OCI-LY3 (cell line): Measurements from ENCODE around the gene TNKS2.
"Not testable (repeated sequence)": the region's sequence is repeated elsewhere in the genome, so short reads cannot be mapped to it uniquely, and the experiment has no call there.

Experiments
- H2AFZ ChIP-seq: fragments of 200-600, 300-600 bp; shearing (Covaris generic); 2 replicates; pipeline ENCODE4 v1.6.0; 2014; ENCODE audit warnings: antibody characterized with exemption, low read depth, low read length
- H3K27ac ChIP-seq: fragments of 200-600, 300-600 bp; sonication (generic); 2 replicates; pipeline ENCODE4 v1.5.1; 2014; ENCODE audit warnings: mild to moderate bottlenecking, low read length, moderate library complexity, mixed read lengths
- H3K27me3 ChIP-seq: fragments of 200-600, 300-600 bp; sonication (generic); 2 replicates; pipeline ENCODE4 v1.6.1; 2014; ENCODE audit warnings: low read depth, low read length, mixed read lengths
- H3K36me3 ChIP-seq: fragments of 200-600, 300-600 bp; sonication (generic); replicated peaks from 2 replicates; pipeline ENCODE3; 2014; ENCODE audit warnings: low read depth, low read length, mixed read lengths
- H3K4me1 ChIP-seq: fragments of 300-600, 200-600 bp; sonication (generic); 2 replicates; pipeline ENCODE4 v1.6.1; 2014; ENCODE audit warnings: low read length, mixed read lengths
- H3K4me2 ChIP-seq: fragments of 200-600, 300-600 bp; sonication (generic); 2 replicates; pipeline ENCODE4 v1.6.1; 2014; ENCODE audit warnings: low read length, mixed read lengths
- H3K4me3 ChIP-seq: fragments of 300-600, 200-600 bp; sonication (generic); 2 replicates; pipeline ENCODE4 v1.5.1; 2014; ENCODE audit warnings: antibody characterized with exemption, mild to moderate bottlenecking, low read length, moderate library complexity
- H3K79me2 ChIP-seq: fragments of 300-600, 200-600 bp; shearing (Covaris generic); 2 replicates; pipeline ENCODE4 v1.6.1; 2014; ENCODE audit warnings: mild to moderate bottlenecking, low read length, mixed read lengths
- H3K9ac ChIP-seq: fragments of 300-600, 200-600 bp; shearing (Covaris generic); 2 replicates; pipeline ENCODE4 v1.6.0; 2014; ENCODE audit warnings: mild to moderate bottlenecking, low read length, moderate library complexity
- H3K9me3 ChIP-seq: fragments of 200-600, 300-600 bp; shearing (Covaris generic); 2 replicates; pipeline ENCODE4 v1.6.1; 2014; ENCODE audit warnings: low read length, mixed read lengths; ENCODE audit not compliant: insufficient read depth
- H4K20me1 ChIP-seq: fragments of 200-600, 300-600 bp; sonication (generic); 2 replicates; pipeline ENCODE4 v1.6.1; 2016; ENCODE audit warnings: low read length, mixed read lengths; ENCODE audit not compliant: insufficient read depth
- CTCF ChIP-seq: fragments of 200-600, 300-600 bp; sonication (generic); IDR thresholded peaks from 2 replicates; pipeline ENCODE4 v1.5.1; 2014; ENCODE audit warnings: antibody characterized with exemption, low read length, low read depth
- EZH2phosphoT487 ChIP-seq: fragments of 200-600 bp; shearing (Covaris generic); IDR thresholded peaks from 2 replicates; pipeline ENCODE4 v1.6.1; 2018; ENCODE audit warnings: antibody characterized with exemption, mixed run types, low read depth

The TNKS2 gene

GRCh38 chr10:91797874-91798648 lies at the start of gene TNKS2:
Gene TNKS2, plus strand, starts transcription at chr10:91798426. Its CDS starts 265 bp downstream, at chr10:91798691.
- Histone ChIP-seq H3K4me1 (peaks cover 24% of the 10 kb centered on the region), H3K4me2 (peak within 1 kb of the TSS; percentile 99), H3K27ac (peak within 1 kb of the TSS; percentile 90), H3K79me2 (peaks cover 58% of the 10 kb centered on the region), H3K27me3 (no peaks in the 10 kb centered on the region), H3K9me3 (no peaks in the 10 kb centered on the region), H4K20me1 (peaks cover 31% of the 10 kb centered on the region), H3K36me3 (peaks cover 15% of the 10 kb centered on the region), H2AFZ (peak within 1 kb of the TSS; percentile 30; the same call in 1 of the 2 replicates), H3K9ac (peak within 1 kb of the TSS; percentile 97), H3K4me3 (peak within 1 kb of the TSS; percentile 98)
- TF ChIP-seq CTCF: no peak
- no peak for TF ChIP-seq EZH2phosphoT487

- H3K27me3 ChIP-seq, H3K4me2 ChIP-seq, H3K9me3 ChIP-seq, H3K79me2 ChIP-seq, H3K9ac ChIP-seq, H2AFZ ChIP-seq, H4K20me1 ChIP-seq, H3K27ac ChIP-seq, H3K4me3 ChIP-seq, H3K36me3 ChIP-seq: not testable (repeated sequence)
- H3K4me1 ChIP-seq: peaks cover 13% of the 10 kb centered on the region
These were observed 48.6 kb upstream of the TNKS2 start for GRCh38 chr10:91749592-91749991.

GRCh38 chr10:91756286-91756685 lies 41.9 kb upstream of the TNKS2 start:
- Histone ChIP-seq H3K4me3 (no peak overlapping the region), H3K27me3 (peaks cover 14% of the 10 kb centered on the region), H3K27ac (no peak overlapping the region), H2AFZ (no peak overlapping the region), H3K4me2 (no peak overlapping the region), H3K4me1 (peaks cover 6% of the 10 kb centered on the region), H4K20me1 (no peaks in the 10 kb centered on the region), H3K79me2 (no peaks in the 10 kb centered on the region), H3K9ac (no peak overlapping the region), H3K9me3 (no peaks in the 10 kb centered on the region), H3K36me3 (no peaks in the 10 kb centered on the region)
- TF ChIP-seq CTCF (no peak), EZH2phosphoT487 (no peak)

GRCh38 chr10:91758303-91759146 lies 39.7 kb upstream of the TNKS2 start:
- Histone ChIP-seq H3K27ac (no peak overlapping the region), H2AFZ (no peak overlapping the region), H3K9ac (no peak overlapping the region), H3K36me3 (no peaks in the 10 kb centered on the region), H3K9me3 (no peaks in the 10 kb centered on the region), H3K79me2 (no peaks in the 10 kb centered on the region), H4K20me1 (no peaks in the 10 kb centered on the region), H3K4me3 (no peak overlapping the region), H3K4me2 (no peak overlapping the region), H3K4me1 (peaks cover 6% of the 10 kb centered on the region), H3K27me3 (peaks cover 14% of the 10 kb centered on the region)
- TF ChIP-seq CTCF (peak; percentile 70), EZH2phosphoT487 (no peak)
